Measurements from ENCODE around the gene USF1. TPM values are rescaled to one million over a fixed set of nuclear protein-coding genes. Genes with fewer than 3 reads are reported as not detected.
"Not testable (repeated sequence)": the region's sequence is repeated elsewhere in the genome, so short reads cannot be mapped to it uniquely, and the experiment has no call there.

Gene USF1
- total RNA-seq, 1 donor from 2014 or later, result 57.2 TPM

- H3K27ac Mint-ChIP-seq (ENCODE audit: unreplicated experiment), result no peak overlapping the region
- H3K4me1 Mint-ChIP-seq (ENCODE audit: unreplicated experiment), result peaks cover 20% of the 10 kb centered on the region
Observed at GRCh38 chr1:161018631-161018930, 27.2 kb downstream of the USF1 start.

GRCh38 chr1:161017756-161018630 lies 27.8 kb downstream of the USF1 start:
- Mint-ChIP-seq H3K4me1 (ENCODE audit: unreplicated experiment) (peaks cover 20% of the 10 kb centered on the region), H3K27me3 (ENCODE audit: unreplicated experiment) (peaks cover 48% of the 10 kb centered on the region)
- no peak for DNase-seq (ENCODE audit: extremely low spot score, unreplicated experiment)

More at GRCh38 chr1:161018631-161018930, 27.2 kb downstream of the USF1 start:
- H3K27me3 Mint-ChIP-seq (ENCODE audit: unreplicated experiment), result peaks cover 48% of the 10 kb centered on the region
- no peak for TF ChIP-seq CTCF (IDR thresholded peaks at IDR 0.05)
- no peaks in the 10 kb centered on the region for H3K9me3 Mint-ChIP-seq (ENCODE audit: unreplicated experiment)
- H3K4me3 Mint-ChIP-seq (ENCODE audit: unreplicated experiment), result no peak overlapping the region
- no peak for DNase-seq (ENCODE audit: extremely low spot score, unreplicated experiment)
- no peaks in the 10 kb centered on the region for H3K36me3 Mint-ChIP-seq (ENCODE audit: unreplicated experiment)

GRCh38 chr1:161017181-161017580 lies 28.6 kb downstream of the USF1 start:
- not testable (repeated sequence) for H3K9me3 Mint-ChIP-seq (ENCODE audit: unreplicated experiment); H3K36me3 Mint-ChIP-seq (ENCODE audit: unreplicated experiment); H3K27ac Mint-ChIP-seq (ENCODE audit: unreplicated experiment); DNase-seq (ENCODE audit: extremely low spot score, unreplicated experiment); H3K4me3 Mint-ChIP-seq (ENCODE audit: unreplicated experiment)
- Mint-ChIP-seq H3K4me1 (ENCODE audit: unreplicated experiment) (peaks cover 20% of the 10 kb centered on the region), H3K27me3 (ENCODE audit: unreplicated experiment) (peaks cover 42% of the 10 kb centered on the region)

More at GRCh38 chr1:161017756-161018630, 27.8 kb downstream of the USF1 start:
- Mint-ChIP-seq H3K9me3 (ENCODE audit: unreplicated experiment) (no peaks in the 10 kb centered on the region), H3K4me3 (ENCODE audit: unreplicated experiment) (no peak overlapping the region), H3K27ac (ENCODE audit: unreplicated experiment) (no peak overlapping the region), H3K36me3 (ENCODE audit: unreplicated experiment) (no peaks in the 10 kb centered on the region)
- no peak for TF ChIP-seq CTCF (IDR thresholded peaks at IDR 0.05)

GRCh38 chr1:161016683-161017082 lies 29.1 kb downstream of the USF1 start:
- Mint-ChIP-seq H3K27me3 (ENCODE audit: unreplicated experiment) (peaks cover 39% of the 10 kb centered on the region), H3K4me1 (ENCODE audit: unreplicated experiment) (peaks cover 20% of the 10 kb centered on the region)
- not testable (repeated sequence) for H3K36me3 Mint-ChIP-seq (ENCODE audit: unreplicated experiment); H3K27ac Mint-ChIP-seq (ENCODE audit: unreplicated experiment); DNase-seq (ENCODE audit: extremely low spot score, unreplicated experiment); H3K4me3 Mint-ChIP-seq (ENCODE audit: unreplicated experiment); H3K9me3 Mint-ChIP-seq (ENCODE audit: unreplicated experiment)

GRCh38 chr1:161013488-161014230 lies 32.1 kb downstream of the USF1 start:
- TF ChIP-seq CTCF (IDR thresholded peaks at IDR 0.05), result no peak
- no peaks in the 10 kb centered on the region for H3K36me3 Mint-ChIP-seq (ENCODE audit: unreplicated experiment)
- no peaks in the 10 kb centered on the region for H3K4me1 Mint-ChIP-seq (ENCODE audit: unreplicated experiment)
- no peak overlapping the region for H3K4me3 Mint-ChIP-seq (ENCODE audit: unreplicated experiment)
- no peak for DNase-seq (ENCODE audit: extremely low spot score, unreplicated experiment)
- H3K27ac Mint-ChIP-seq (ENCODE audit: unreplicated experiment), result no peak overlapping the region
- peaks cover 15% of the 10 kb centered on the region for H3K27me3 Mint-ChIP-seq (ENCODE audit: unreplicated experiment)
- H3K9me3 Mint-ChIP-seq (ENCODE audit: unreplicated experiment), result no peaks in the 10 kb centered on the region

- H3K9me3 Mint-ChIP-seq (ENCODE audit: unreplicated experiment), result no peaks in the 10 kb centered on the region
- no peak overlapping the region for H3K4me3 Mint-ChIP-seq (ENCODE audit: unreplicated experiment)
- H3K4me1 Mint-ChIP-seq (ENCODE audit: unreplicated experiment), result no peaks in the 10 kb centered on the region
- no peaks in the 10 kb centered on the region for H3K36me3 Mint-ChIP-seq (ENCODE audit: unreplicated experiment)
- no peak for DNase-seq (ENCODE audit: extremely low spot score, unreplicated experiment)
- no peak for TF ChIP-seq CTCF (IDR thresholded peaks at IDR 0.05)
- H3K27ac Mint-ChIP-seq (ENCODE audit: unreplicated experiment), result no peak overlapping the region
- peaks cover 9% of the 10 kb centered on the region for H3K27me3 Mint-ChIP-seq (ENCODE audit: unreplicated experiment)
Observed at GRCh38 chr1:161013131-161013487, 32.7 kb downstream of the USF1 start.

All from osteocyte (in vitro differentiated cells).